ENCODE measurements around the gene TTLL7.

Gene TTLL7, protein sequence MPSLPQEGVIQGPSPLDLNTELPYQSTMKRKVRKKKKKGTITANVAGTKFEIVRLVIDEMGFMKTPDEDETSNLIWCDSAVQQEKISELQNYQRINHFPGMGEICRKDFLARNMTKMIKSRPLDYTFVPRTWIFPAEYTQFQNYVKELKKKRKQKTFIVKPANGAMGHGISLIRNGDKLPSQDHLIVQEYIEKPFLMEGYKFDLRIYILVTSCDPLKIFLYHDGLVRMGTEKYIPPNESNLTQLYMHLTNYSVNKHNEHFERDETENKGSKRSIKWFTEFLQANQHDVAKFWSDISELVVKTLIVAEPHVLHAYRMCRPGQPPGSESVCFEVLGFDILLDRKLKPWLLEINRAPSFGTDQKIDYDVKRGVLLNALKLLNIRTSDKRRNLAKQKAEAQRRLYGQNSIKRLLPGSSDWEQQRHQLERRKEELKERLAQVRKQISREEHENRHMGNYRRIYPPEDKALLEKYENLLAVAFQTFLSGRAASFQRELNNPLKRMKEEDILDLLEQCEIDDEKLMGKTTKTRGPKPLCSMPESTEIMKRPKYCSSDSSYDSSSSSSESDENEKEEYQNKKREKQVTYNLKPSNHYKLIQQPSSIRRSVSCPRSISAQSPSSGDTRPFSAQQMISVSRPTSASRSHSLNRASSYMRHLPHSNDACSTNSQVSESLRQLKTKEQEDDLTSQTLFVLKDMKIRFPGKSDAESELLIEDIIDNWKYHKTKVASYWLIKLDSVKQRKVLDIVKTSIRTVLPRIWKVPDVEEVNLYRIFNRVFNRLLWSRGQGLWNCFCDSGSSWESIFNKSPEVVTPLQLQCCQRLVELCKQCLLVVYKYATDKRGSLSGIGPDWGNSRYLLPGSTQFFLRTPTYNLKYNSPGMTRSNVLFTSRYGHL

DNA sequence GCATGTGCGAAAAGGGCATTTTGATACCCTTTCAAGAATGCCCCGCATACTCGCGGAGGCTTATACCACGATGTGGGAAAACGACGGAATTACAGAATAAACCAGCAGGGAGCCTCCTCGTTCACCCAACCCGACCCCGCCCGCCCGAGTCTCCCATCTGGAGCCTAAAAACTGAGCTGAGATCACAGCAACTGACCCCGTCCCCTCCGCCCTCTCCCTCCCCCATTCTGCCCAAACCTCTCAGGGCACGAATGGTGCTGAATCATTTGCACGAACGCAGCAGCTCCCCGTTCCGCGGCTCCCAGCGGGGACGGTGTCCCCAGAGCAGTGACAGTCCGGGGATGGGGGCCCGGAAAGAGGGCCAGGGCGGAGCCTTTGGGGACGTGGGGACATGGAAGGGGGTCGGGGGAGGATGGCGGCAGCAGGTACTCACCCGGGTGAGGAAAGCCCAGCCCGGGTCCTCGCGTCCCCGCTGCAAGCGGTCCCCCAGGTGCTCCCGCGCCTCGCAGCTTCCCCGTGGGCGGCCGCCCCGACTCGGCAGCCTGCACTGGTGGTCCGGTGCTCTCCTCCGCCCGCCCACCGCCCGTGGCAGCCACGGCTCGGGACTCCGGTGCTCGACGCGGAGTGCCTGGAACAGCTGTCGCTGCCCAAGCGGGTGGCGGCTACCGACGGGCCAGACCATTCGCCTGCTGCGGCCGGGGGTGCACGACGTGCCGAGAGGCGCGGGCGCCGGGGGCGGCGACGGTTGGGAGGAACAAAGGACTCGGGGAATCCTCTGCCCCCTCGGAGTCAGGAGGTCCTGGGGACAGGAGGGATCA, at the start of gene TTLL7:
Gene TTLL7, minus strand, starts transcription at position 635 of the 818 bp plus-strand sequence. CDS start 46,921 bp downstream, outside the sequence.
- DNase-seq = peak; percentile 11 to 25

DNA sequence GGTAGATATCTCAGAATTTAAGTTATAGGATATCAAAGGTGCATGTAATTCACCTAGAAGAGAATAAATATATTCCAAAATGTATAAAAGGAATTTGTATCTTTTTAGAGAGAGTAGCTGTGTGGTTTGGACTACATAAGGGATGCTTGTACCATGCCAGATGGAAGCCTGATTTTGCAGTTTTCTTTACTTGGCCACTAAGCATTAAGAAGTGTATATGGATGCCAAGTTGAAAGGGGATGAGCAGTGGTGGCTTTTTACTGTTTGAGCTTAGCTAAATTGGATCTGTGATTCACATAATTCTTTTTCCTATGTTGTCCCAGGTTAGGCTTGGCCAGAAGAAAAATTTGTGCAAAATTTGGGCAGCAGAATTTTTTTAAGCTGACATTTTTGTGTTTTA, 43.5 kb upstream of the TTLL7 start:
- DNase-seq = no peak

DNA sequence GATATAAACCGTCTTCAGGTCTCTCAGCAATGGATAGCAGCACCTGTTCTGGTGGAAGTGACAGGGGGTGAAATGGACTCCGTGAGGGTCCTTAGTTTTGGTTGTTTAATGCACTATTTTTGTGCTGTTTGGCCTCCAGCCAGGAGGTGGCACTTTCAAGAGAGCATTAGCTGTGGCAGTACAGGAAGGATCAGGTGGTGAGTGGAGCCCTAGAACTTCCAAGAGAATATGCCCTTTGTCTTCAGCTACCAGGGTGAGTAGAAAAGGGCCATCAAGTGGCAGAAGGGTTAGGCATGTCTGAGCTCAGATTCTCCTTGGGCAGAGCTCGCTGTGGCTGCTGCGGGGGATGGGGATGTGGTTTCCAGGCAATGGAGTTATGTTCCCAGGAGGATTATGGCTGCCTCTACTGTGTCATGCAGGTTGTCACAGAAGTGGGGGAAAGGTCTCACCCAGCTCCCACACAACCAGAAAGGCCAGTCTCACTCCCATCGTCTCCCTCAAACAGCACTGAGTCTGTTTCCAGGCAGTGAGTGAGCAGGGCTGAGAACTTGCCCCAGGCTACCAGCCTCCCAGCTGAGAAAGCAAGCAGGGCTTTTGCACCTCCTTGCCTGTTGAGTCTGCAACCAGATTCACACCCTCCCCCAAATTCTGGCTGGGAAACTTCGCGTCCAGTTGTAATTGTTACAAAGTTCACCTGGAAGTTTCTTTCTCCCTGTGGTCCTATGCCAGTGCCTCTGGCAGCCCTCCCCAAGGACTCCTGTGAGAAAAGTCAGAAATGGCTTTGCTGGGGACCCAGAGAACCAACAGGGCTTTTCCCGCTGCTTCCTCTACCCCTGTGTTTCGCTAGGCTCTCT, 39.1 kb upstream of the TTLL7 start:
- no peak for DNase-seq

DNA sequence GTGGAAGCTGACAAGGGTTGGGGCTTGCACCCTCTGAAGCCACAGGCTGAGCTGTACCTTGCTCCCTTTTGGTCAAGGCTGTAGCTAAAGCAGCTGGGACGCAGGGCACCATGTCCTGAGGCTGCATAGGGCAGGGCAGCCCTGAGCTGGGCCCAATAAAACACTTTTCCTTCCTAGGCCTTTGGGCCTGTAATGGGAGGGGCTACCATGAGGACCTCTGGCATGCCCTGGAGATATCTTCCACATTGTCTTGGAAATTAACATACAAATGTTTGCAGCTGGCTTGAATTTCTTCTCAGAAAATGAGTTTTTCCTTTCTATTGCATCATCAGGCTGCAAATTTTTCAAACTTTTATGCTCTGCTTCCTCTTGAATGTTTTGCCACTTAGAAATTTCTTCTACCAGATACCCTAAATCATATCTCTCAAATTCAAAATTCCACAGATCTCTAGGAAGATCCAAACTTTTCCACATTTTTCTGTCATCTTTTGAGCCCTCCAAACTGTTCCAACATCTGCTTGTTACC, 32.9 kb upstream of the TTLL7 start:
- DNase-seq = no peak

DNA sequence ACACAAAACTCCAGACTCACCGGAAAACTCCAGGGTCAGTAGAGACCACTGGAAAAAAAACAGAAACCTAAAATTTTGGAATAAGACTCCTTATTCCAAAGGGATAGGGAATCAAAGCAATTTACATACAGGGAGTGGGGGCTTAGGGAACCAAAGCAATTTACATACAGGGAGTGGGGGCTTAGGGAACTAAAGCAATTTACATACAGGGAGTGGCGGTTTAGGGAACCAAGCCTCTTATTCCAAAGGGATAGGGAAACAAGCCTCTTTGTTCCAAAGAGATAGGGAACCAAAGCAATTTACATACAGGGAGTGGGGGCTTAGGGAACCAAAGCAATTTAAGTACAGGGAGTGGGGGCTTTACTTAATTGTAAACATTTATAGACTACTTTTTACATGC, 28.4 kb upstream of the TTLL7 start:
- DNase-seq = no peak

DNA sequence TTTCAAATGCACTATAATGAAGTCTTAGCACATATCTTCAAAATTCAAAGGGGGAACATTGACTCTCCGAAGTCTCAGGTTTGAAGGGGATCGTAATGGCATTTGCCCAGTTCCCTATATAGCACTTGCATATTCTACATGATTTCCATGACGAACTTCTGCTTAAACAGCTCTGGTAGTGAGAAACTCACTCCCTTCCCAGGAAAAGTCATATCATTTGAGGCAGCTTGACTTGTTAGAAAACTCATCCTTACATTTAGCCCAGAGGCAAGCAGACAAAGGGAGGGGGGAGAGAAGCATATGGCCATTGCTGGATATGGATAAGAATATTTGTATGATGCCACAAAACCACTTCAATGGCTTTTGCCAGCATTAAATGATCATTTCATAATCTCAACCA, 27.0 kb upstream of the TTLL7 start:
- no peak for DNase-seq

DNA sequence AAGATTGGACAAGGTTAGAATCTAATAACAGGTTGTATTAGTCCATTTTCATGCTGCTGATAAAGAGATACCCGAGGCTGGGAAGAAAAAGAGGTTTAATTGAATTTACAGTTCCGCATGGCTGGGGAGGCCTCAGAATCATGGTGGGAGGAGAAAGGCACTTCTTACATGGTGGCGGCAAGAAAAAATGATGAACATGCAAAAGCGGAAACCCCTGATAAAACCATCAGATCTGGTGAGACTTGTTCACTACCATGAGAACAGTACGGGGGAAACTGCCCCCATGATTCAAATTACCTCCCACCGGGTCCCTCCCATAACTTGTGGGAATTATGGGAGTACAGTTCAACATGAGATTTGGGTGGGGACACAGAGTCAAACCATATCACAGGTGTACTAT, 22.9 kb upstream of the TTLL7 start:
- DNase-seq = no peak

DNA sequence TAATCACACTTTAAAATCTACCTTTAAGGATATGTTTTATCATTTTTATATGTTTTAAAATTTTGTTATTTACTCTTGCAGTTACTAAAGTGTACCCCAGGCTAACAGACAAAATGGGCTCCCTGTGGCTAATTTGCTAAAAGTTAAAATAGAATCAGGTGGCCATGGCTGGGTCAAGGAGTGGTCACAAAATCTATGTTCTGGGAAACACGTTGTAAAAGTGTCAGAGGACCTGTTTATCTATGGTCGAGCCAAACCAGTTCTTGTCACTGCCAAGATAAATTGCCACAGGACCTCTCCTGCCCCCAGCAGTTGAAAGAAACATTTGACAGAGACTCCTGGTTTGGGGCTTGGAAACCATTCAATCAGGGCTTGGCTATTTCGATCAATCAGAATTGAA, 21.2 kb upstream of the TTLL7 start:
- DNase-seq = no peak

DNA sequence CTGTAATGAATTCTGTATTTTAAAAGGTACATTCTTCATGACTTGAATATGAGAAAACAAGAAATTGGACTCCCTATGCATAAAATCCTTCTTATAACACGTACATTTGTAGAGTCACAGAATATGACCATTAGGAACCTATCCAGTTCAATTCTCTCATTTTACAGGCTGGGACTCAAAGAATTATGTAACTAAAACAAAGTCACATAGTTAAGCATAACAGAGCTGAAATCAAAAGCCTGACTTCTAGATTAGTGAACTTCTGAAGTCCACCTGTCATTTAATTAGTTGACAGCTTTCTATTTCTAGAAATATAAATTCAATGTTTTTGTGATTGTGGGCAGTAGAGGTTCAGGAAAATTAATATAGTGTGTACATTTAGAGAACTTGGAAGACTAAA, 20.3 kb upstream of the TTLL7 start:
- DNase-seq = no peak

DNA sequence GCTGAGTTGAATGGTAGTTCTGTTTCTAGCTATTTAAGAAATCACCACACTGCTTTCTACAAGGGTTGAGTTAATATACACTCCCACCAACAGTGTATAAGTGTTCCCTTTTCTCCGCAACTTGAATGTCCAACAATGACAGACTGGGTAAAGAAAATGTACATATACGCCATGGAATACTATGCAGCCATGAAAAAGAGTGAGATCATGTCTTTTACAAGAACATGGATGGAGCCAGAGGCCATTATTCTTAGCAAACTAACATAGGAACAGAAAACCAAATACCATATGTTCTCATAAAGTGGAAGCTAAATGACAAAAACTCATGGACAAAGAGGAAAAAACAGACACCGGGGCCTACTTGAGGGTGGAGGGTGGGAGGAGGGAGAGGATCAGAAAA, 14.8 kb upstream of the TTLL7 start:
- DNase-seq = no peak

DNA sequence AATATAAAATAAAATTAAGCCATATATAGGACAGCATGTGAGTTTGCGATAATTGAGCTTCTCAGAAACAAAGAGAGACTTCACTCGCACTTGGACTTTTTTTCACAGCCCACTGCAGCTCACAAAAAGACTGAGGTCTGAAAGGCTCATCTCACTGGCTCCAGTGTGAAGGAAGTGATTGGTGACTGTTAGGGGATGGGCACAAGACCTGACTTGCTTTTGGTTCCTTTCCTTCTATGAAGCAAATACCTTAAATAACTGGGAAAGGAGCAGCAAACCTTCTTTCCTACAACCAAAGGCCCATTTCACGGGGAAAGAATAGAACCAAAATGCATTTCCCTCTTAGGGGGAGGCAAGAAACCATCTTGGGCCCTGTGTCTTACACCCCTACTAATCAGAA, 13.1 kb upstream of the TTLL7 start:
- DNase-seq = no peak

DNA sequence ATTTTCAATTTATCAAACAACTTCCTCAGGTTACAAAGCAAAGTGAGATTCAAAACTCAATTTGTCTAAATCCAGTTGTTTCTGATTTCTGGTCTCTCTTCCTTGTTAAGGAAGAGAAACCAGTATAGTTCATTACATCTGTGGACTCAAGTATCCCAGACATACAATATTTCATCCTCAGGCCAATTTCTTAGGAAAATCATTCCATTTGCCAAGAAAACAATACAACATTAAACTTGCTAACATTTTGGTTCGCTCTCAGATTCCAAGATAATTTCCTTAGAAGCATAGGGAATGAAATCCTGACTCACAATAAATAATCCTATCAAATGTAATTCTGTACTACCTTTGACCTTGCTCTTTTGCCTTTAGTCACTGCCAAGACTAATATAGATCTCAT, 11.2 kb upstream of the TTLL7 start:
- no peak for DNase-seq

DNA sequence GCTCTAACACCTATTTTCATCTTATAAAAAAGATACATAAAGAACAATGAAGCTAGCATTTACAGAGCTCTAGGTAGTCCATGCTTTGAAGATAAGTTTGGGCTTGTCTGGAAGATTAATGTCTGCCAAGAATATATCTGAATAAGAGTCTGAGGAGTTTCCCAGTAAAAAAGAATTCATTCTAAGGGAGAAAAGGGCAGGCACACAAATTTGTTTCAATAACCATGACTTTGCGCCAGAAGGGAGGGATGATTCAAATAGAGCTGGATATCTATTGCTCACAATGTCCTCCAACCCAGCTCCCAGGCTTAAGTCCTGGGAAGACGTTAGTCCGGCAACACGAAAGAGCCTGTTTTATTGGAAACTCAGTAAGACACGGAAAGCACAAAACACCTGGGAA, 9.7 kb upstream of the TTLL7 start:
- no peak for DNase-seq

DNA sequence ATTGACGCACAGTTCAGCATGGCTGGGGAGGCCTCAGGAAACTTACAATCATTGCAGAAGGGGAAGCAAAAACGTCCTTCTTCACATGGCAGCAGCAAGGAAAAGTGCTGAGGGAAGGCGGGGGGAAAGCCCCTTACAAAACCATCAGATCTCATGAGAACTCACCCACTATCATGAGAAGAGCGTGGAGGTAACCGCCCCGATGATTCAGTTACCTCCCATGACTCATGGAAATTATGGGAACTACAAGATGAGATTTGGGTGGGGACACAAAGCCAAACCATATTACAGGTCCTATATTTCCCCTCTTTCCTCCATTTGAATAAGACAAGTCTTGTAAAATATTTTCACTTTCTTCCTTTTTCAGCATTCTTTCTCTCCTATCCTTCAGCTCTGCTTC, 7.7 kb upstream of the TTLL7 start:
- DNase-seq = no peak

DNA sequence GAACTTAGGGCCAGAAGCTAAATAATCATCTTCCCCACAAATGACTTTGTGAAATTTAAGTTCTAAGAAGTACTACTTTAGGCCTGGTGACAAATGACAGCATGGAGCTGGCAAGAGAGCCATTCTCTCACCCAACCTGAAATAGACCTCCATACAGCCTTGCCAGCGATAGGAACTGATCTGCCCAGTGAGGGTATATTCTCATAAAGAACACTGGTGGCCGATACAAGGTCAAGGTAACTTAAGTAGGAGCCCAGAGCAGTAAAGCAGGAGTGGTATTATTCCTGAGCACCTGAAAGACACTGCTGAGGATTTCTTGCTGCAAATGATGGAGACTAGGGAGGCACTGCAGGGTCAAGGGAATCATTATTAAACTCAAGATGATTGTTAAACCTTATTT, 2.6 kb upstream of the TTLL7 start:
- no peak for DNase-seq

DNA sequence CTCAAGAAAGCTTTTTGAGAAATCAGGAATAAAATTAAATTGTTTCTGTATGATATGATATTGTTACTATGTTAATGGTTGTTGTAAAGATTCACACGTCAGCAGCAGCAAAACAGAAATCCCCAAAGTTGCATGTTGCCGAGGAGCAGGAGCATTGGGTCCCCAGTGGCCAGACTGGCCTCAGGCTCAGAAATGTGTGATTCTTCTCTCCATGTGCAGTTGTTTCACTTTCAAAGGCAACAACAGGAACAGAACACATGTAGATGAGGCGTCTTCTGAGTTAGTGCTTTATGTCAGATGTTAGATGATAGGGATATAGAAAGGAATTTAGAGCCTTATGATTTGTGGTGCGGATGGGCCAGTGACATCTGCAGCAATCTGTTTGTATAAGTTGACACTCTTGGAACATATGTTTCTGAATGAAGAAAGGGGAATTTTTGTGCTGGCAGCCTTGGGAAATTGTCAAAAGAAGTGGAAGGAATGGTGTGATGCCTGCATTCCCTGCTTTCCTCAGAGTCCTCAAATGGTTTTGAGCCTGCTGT, 2.1 kb upstream of the TTLL7 start:
- no peak for DNase-seq

DNA sequence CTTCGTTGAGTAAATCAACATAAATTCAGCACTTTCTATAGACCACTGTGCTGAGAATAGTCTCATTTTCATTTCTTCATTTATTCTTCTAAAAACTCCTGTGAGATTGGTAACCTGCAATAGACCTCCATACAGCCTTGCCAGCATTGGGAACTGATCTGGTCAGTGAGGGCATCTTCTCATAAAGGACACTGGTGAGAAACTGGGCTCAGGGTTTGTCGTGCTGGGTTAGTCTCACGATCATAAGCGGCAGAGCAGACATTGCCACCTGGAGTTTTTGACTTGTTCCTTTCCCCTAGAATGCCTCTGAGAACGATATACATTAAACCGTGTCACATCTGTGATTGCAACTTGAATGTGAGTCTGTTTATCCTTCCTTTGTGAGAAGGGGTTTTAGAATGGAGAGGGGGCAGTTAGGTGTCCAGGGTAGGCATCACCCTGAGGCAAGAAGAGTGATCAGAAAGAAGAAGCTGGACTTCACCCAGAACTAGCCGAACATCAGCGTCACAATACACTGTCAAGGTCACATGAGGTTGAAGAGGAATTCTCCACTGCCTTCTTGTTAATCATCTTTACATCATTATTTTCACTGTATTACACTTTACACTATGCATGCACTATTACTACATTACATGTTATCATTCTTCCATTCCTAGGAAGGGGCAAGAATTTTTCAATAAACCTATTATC, 1.4 kb upstream of the TTLL7 start:
- DNase-seq = no peak

DNA sequence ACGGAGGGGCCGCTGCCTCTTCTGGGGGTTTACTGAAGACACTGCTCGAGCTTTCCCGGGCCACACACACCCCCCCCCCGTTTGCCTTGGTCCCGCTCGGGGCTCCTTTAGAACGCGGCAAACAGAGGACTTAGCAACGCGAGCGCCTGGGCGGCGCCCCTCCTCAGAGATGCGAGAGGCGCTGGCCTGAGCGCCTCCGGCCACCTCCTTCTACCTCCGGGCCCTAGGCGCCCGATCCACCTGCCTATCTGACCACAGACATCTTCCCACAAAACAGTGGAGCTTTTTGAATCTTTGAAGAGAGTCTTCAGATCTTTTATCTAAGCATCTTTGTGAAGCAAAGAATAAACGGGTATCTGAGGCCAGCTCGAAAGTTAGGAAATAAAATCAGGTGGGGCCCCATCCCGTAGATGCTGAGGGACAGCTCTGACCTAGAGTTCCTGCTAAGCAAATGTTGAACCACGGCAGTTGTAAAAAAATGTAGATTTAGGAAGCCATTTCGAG, 436 bp upstream of the TTLL7 start:
- peak in 1 of 2 experiments; percentile 16 for DNase-seq

DNA sequence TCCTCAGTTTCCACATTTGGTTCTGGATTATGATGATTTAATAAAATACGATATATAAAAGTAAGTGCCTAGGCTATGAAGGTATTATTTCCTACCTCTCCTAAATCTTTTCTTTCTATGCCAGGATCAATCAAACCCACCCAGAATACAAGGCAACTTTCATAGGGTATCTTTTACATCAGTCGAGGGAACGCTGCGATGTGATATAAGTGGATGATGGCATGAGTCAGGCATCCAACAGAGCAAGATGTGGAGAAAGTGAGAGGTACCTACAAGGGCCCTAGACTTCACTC, 781 bp downstream of the TTLL7 start:
- DNase-seq = no peak

DNA sequence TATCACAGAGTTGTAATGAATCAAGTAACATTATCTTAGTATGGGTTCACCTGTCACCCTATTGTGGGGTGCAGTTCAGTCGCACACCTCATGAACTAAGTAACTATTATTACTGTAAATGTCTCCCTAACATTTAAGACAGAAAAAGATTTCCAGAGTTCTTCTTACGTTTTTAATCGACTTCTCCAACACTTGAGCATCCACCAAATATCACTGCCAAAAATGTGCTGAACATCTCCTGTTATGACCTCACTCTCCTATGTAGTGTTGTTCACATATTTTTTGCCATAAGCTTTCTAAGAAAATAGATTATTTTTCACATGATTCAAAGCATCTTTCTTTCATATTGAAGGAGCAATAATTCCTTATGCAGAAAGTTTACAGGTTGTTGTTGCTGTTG, 1.3 kb downstream of the TTLL7 start:
- DNase-seq = no peak

DNA sequence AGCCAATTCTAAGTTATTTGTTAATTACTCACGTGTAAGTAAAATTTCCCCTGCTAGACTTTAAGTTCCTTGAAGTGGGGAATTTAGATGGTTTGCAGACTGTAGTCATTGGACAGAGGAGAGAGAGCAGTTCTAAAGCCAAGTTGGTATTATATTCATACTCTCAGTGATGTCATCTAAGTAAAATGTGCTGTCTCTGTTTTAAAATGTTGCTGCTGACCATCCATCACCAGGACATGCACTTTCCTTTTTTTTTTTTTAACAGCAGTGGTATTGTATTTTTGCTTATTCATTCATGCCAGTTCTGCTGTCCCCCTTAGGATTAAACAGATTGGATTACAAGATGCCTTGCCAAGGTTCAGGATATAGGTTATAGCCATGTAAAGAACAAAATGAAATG, 2.3 kb downstream of the TTLL7 start:
- no peak for DNase-seq
